Measurements from ENCODE around the gene SMPD1.

GRCh38 chr11:6405052-6405667, 14.9 kb downstream of the SMPD1 start:
- TF ChIP-seq CTCF (conservative IDR thresholded peaks at IDR 0.05; ENCODE audit: low read depth, low read length) (no peak), EZH2 (IDR thresholded peaks at IDR 0.05; ENCODE audit: borderline replicate concordance, low read depth, low read length, poor library complexity, severe bottlenecking) (no peak)
